ENCODE results near the gene ARHGEF16. TPM values are rescaled to one million over a fixed set of nuclear protein-coding genes. Genes with fewer than 3 reads are reported as not detected.

ARHGEF16 gene
- total RNA-seq, 1 donor from 2014 or later, result 4.1 TPM

DNA sequence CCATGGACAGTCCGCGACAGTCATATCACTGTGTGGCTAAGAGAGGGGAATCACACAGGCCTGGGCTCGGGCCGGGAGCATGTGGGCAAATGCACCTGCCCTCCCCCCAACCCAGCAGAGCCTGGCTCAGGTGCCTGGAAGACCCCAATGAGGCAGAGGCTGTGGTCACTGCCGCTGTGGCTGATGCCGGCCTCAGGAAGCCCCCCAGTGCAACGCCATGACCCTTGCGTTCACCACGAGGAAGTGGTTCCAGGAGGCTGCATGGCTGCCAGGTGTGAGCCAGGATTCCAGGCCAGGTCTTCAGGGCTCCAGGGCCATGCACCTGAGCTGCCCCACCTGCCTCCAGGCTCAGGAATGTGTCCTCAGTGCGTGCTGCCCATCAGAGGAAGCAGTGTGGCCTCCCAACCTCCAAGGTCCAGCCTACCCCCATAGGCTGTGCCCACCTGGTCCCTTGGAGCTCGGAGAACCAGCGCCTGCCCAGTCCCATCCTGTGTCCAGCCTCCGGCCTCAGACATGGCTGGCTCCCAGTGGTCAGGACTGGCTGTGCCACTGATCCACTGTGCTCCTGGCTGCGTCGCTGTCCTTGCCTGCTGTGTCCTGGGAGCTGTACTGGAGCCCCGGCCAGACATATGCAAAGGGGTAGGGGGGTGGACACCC lies 8.0 kb downstream of the ARHGEF16 start:
- H3K79me2 ChIP-seq (ENCODE audit: insufficient read depth, low read length), result no peaks in the 10 kb centered on the region
- Mint-ChIP-seq H3K27me3 (ENCODE audit: low read depth, unreplicated experiment) (peaks cover 8% of the 10 kb centered on the region), H3K4me3 (ENCODE audit: unreplicated experiment) (no peak overlapping the region), H3K4me1 (ENCODE audit: low read depth, unreplicated experiment) (peaks cover 20% of the 10 kb centered on the region), H3K27ac (ENCODE audit: unreplicated experiment) (no peak overlapping the region), H3K36me3 (ENCODE audit: low read depth, unreplicated experiment) (no peaks in the 10 kb centered on the region), H3K9me3 (ENCODE audit: unreplicated experiment) (no peaks in the 10 kb centered on the region)
- no peak overlapping the region for H3K9ac ChIP-seq (ENCODE audit: low read length)
- no peak for TF ChIP-seq EZH2 (IDR thresholded peaks at IDR 0.05; ENCODE audit: insufficient read depth, low read length)
- TF ChIP-seq, protein P1, sequence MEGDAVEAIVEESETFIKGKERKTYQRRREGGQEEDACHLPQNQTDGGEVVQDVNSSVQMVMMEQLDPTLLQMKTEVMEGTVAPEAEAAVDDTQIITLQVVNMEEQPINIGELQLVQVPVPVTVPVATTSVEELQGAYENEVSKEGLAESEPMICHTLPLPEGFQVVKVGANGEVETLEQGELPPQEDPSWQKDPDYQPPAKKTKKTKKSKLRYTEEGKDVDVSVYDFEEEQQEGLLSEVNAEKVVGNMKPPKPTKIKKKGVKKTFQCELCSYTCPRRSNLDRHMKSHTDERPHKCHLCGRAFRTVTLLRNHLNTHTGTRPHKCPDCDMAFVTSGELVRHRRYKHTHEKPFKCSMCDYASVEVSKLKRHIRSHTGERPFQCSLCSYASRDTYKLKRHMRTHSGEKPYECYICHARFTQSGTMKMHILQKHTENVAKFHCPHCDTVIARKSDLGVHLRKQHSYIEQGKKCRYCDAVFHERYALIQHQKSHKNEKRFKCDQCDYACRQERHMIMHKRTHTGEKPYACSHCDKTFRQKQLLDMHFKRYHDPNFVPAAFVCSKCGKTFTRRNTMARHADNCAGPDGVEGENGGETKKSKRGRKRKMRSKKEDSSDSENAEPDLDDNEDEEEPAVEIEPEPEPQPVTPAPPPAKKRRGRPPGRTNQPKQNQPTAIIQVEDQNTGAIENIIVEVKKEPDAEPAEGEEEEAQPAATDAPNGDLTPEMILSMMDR (IDR thresholded peaks at IDR 0.05; ENCODE audit: insufficient read depth, low read depth, low read length), result no peak
- H3K4me3 ChIP-seq (ENCODE audit: insufficient read depth, low read depth, low read length), result no peak overlapping the region
- H3K36me3 ChIP-seq (ENCODE audit: insufficient read depth, low read length), result no peaks in the 10 kb centered on the region
- H3K27me3 ChIP-seq (ENCODE audit: insufficient read depth, low read length), result peaks cover 2% of the 10 kb centered on the region
- no peak overlapping the region for H3K27ac ChIP-seq (ENCODE audit: low read depth, low read length)
- no peak for DNase-seq (ENCODE audit: low read depth)
- no peak for FAIRE-seq
- H4K20me1 ChIP-seq (ENCODE audit: insufficient read depth, low read length), result no peaks in the 10 kb centered on the region
- no peak overlapping the region for H3K4me2 ChIP-seq (ENCODE audit: low read length)
- no peaks in the 10 kb centered on the region for H3K9me3 ChIP-seq (ENCODE audit: insufficient read depth, low read depth, low read length)
- peaks cover 8% of the 10 kb centered on the region for H3K4me1 ChIP-seq (ENCODE audit: insufficient read depth, low read length)
- no peak overlapping the region for H2AFZ ChIP-seq (ENCODE audit: low read depth, low read length)

DNA sequence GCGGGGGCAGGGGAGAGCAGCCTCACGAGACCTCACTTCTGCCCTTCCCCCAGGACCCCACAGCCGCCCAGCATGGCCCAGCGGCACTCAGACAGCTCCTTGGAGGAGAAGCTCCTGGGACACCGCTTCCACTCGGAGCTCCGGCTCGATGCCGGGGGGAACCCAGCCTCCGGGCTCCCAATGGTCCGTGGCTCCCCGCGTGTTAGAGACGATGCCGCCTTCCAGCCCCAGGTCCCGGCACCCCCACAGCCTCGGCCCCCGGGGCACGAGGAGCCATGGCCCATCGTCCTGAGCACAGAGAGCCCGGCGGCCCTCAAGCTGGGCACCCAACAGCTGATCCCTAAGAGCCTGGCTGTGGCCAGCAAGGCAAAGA lies 8.5 kb downstream of the ARHGEF16 start:
- peaks cover 8% of the 10 kb centered on the region for H3K4me1 ChIP-seq (ENCODE audit: insufficient read depth, low read length)
- no peak overlapping the region for H2AFZ ChIP-seq (ENCODE audit: low read depth, low read length)
- peaks cover 2% of the 10 kb centered on the region for H3K27me3 ChIP-seq (ENCODE audit: insufficient read depth, low read length)
- Mint-ChIP-seq H3K9me3 (ENCODE audit: unreplicated experiment) (no peaks in the 10 kb centered on the region), H3K27me3 (ENCODE audit: low read depth, unreplicated experiment) (peaks cover 8% of the 10 kb centered on the region), H3K4me1 (ENCODE audit: low read depth, unreplicated experiment) (peaks cover 20% of the 10 kb centered on the region), H3K36me3 (ENCODE audit: low read depth, unreplicated experiment) (no peaks in the 10 kb centered on the region), H3K4me3 (ENCODE audit: unreplicated experiment) (no peak overlapping the region), H3K27ac (ENCODE audit: unreplicated experiment) (no peak overlapping the region)
- DNase-seq (ENCODE audit: low read depth) (no peak), FAIRE-seq (no peak)
- H3K9ac ChIP-seq (ENCODE audit: low read length), result no peak overlapping the region
- no peaks in the 10 kb centered on the region for H3K36me3 ChIP-seq (ENCODE audit: insufficient read depth, low read length)
- no peak overlapping the region for H3K4me2 ChIP-seq (ENCODE audit: low read length)
- H3K27ac ChIP-seq (ENCODE audit: low read depth, low read length), result no peak overlapping the region
- H3K9me3 ChIP-seq (ENCODE audit: insufficient read depth, low read depth, low read length), result no peaks in the 10 kb centered on the region
- TF ChIP-seq EZH2 (IDR thresholded peaks at IDR 0.05; ENCODE audit: insufficient read depth, low read length), result no peak
- TF ChIP-seq, protein P1 (IDR thresholded peaks at IDR 0.05; ENCODE audit: insufficient read depth, low read depth, low read length), result no peak
- H3K4me3 ChIP-seq (ENCODE audit: insufficient read depth, low read depth, low read length), result no peak overlapping the region
- no peaks in the 10 kb centered on the region for H3K79me2 ChIP-seq (ENCODE audit: insufficient read depth, low read length)
- H4K20me1 ChIP-seq (ENCODE audit: insufficient read depth, low read length), result no peaks in the 10 kb centered on the region

DNA sequence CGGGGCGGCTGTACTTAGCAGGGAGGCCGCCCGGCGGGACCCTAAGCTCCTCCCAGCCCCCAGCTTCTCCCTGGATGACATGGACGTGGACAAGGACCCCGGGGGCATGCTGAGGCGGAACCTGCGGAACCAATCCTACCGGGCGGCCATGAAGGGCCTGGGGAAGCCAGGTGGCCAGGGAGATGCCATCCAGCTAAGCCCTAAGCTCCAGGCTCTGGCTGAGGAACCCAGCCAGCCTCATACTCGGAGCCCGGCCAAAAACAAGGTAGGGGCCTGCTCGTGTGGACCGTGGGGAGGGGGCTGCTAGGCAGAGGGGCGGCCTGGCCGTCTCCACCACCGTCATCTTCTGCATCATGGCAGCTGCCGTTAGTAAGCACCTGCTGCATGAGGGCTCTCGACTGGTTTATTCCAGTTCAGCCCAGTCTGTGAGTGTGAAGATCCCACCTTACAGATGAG lies 9.0 kb downstream of the ARHGEF16 start:
- H3K27ac ChIP-seq (ENCODE audit: low read depth, low read length), result no peak overlapping the region
- TF ChIP-seq, protein P1 (IDR thresholded peaks at IDR 0.05; ENCODE audit: insufficient read depth, low read depth, low read length), result no peak
- TF ChIP-seq EZH2 (IDR thresholded peaks at IDR 0.05; ENCODE audit: insufficient read depth, low read length), result no peak
- Mint-ChIP-seq H3K36me3 (ENCODE audit: low read depth, unreplicated experiment) (no peaks in the 10 kb centered on the region), H3K9me3 (ENCODE audit: unreplicated experiment) (no peaks in the 10 kb centered on the region), H3K27ac (ENCODE audit: unreplicated experiment) (no peak overlapping the region), H3K4me3 (ENCODE audit: unreplicated experiment) (no peak overlapping the region), H3K27me3 (ENCODE audit: low read depth, unreplicated experiment) (peaks cover 8% of the 10 kb centered on the region), H3K4me1 (ENCODE audit: low read depth, unreplicated experiment) (peaks cover 17% of the 10 kb centered on the region)
- no peaks in the 10 kb centered on the region for H4K20me1 ChIP-seq (ENCODE audit: insufficient read depth, low read length)
- FAIRE-seq (no peak), DNase-seq (ENCODE audit: low read depth) (no peak)
- H3K4me2 ChIP-seq (ENCODE audit: low read length), result no peak overlapping the region
- H3K9me3 ChIP-seq (ENCODE audit: insufficient read depth, low read depth, low read length), result no peaks in the 10 kb centered on the region
- no peaks in the 10 kb centered on the region for H3K36me3 ChIP-seq (ENCODE audit: insufficient read depth, low read length)
- no peaks in the 10 kb centered on the region for H3K27me3 ChIP-seq (ENCODE audit: insufficient read depth, low read length)
- H3K9ac ChIP-seq (ENCODE audit: low read length), result no peak overlapping the region
- no peak overlapping the region for H2AFZ ChIP-seq (ENCODE audit: low read depth, low read length)
- no peaks in the 10 kb centered on the region for H3K79me2 ChIP-seq (ENCODE audit: insufficient read depth, low read length)
- H3K4me1 ChIP-seq (ENCODE audit: insufficient read depth, low read length), result peaks cover 8% of the 10 kb centered on the region
- H3K4me3 ChIP-seq (ENCODE audit: insufficient read depth, low read depth, low read length), result no peak overlapping the region
